Measurements from ENCODE around the gene ERN1. TPM values are rescaled to one million over a fixed set of nuclear protein-coding genes. Genes with fewer than 3 reads are reported as not detected.
"Not testable (repeated sequence)": the region's sequence is repeated elsewhere in the genome, so short reads cannot be mapped to it uniquely, and the experiment has no call there.

Gene ERN1
- total RNA-seq: 10 to 100 TPM; 14.6 to 54.4 (median 30.4) TPM

- ATAC-seq (ENCODE audit: low FRiP score) (peak; percentile 92), DNase-seq (ENCODE audit: low spot score) (peak; percentile 81)
- TF ChIP-seq, protein P1, sequence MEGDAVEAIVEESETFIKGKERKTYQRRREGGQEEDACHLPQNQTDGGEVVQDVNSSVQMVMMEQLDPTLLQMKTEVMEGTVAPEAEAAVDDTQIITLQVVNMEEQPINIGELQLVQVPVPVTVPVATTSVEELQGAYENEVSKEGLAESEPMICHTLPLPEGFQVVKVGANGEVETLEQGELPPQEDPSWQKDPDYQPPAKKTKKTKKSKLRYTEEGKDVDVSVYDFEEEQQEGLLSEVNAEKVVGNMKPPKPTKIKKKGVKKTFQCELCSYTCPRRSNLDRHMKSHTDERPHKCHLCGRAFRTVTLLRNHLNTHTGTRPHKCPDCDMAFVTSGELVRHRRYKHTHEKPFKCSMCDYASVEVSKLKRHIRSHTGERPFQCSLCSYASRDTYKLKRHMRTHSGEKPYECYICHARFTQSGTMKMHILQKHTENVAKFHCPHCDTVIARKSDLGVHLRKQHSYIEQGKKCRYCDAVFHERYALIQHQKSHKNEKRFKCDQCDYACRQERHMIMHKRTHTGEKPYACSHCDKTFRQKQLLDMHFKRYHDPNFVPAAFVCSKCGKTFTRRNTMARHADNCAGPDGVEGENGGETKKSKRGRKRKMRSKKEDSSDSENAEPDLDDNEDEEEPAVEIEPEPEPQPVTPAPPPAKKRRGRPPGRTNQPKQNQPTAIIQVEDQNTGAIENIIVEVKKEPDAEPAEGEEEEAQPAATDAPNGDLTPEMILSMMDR (IDR thresholded peaks at IDR 0.05): no peak
Observed at GRCh38 chr17:64129765-64130558, at the start of gene ERN1. ERN1 (minus strand) TSS chr17:64130144; CDS start chr17:64130029, 115 bp downstream.

GRCh38 chr17:64179024-64179423 is 49.1 kb upstream of the ERN1 start:
- not testable (repeated sequence) for ATAC-seq (ENCODE audit: low FRiP score); DNase-seq (ENCODE audit: low spot score)

GRCh38 chr17:64178011-64178825 is 48.3 kb upstream of the ERN1 start:
- TF ChIP-seq, protein P1 (IDR thresholded peaks at IDR 0.05): no peak
- ATAC-seq (ENCODE audit: low FRiP score) (no peak), DNase-seq (ENCODE audit: low spot score) (no peak)

GRCh38 chr17:64177311-64178010 is 47.5 kb upstream of the ERN1 start:
- DNase-seq (ENCODE audit: low spot score): no peak
- TF ChIP-seq, protein P1 (IDR thresholded peaks at IDR 0.05): no peak
- ATAC-seq (ENCODE audit: low FRiP score): no peak

GRCh38 chr17:64176556-64176955 is 46.6 kb upstream of the ERN1 start:
- TF ChIP-seq, protein P1 (IDR thresholded peaks at IDR 0.05): no peak
- DNase-seq (ENCODE audit: low spot score): no peak
- no peak for ATAC-seq (ENCODE audit: low FRiP score)

DNA sequence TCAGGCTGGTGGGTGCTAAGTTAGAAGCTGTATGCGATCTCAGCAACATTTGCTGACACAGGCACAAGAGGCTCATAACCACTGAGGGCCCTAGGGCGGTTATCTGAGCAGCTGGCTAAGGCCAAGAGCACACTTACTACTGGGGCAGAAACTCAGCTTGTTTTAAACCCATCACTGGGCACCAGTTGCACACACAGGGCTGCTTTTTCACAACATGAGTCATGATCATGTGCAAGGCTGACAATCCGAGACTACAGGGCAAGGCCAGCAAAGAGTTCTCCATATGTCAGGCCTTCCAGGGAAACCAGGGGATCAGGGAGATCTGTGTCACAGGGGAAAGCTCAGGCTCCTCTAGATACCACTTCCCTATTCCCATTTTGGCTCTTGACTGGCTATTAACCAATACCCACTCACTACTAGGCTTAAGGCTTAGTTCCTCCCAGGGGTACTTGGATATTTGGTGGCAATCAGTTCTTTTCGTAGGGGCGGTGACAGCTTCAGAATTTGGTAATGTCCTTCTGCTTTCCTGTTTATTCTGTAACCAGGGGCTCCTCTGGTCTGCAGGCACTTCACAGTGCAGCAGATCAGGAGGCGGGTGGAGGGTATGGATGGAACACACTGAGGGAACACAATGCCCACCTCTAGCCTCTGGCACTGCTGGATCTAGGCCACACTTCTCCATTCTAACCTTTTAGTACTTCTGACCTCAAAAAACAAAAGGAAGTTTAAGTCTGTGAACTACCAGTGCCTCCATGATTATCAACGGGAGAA is 44.9 kb upstream of the ERN1 start:
- no peak for DNase-seq (ENCODE audit: low spot score)
- TF ChIP-seq, protein P1 (IDR thresholded peaks at IDR 0.05): no peak
- peak; percentile 62 for ATAC-seq (ENCODE audit: low FRiP score)

Data from omental fat pad (tissue), 4 donors.